IMR-90 (cell line): ENCODE measurements around the gene TEAD4. TPM values are rescaled to one million over a fixed set of nuclear protein-coding genes. Genes with fewer than 3 reads are reported as not detected.
A peak's percentile ranks its signal among the peaks of the same experiment; 100 is the strongest.

Experiments used
- ATAC-seq: fragments of 200-7000 bp; cut with Tn5 transposase; 2 replicates; pipeline ENCODE4 v1.9.1; 2020; ENCODE audit warnings: low read depth, mild to moderate bottlenecking, moderate library complexity
- BruUV-seq: library from RNA; stranded (reverse); fragments of 400-500 nt; replicated peaks from 2 replicates; lab custom pipeline; 2021; lab: Mats Ljungman, UMichigan
- CTCF ChIA-PET: fragments of 300-600 bp; formaldehyde crosslinking; extraction: SDS; loops from one replicate; lab custom pipeline; 2021; ENCODE audit warnings: antibody characterized with exemption; lab: Yijun Ruan, JAX
- POLR2A ChIA-PET: fragments of 300-600 bp; sonication (Branson Sonifier 250); formaldehyde crosslinking; loops from one replicate; lab custom pipeline; 2022; ENCODE audit warnings: antibody characterized with exemption; ENCODE audit not compliant: unreplicated experiment; lab: Charles Lee
- DNase-seq: peaks from one replicate; pipeline ENCODE4 v3.0.0; 2013
- H2AFZ ChIP-seq: replicated peaks from 2 replicates; pipeline ENCODE3; 2013; ENCODE audit warnings: low read length, mild to moderate bottlenecking; ENCODE audit not compliant: poor library complexity
- H2AK5ac ChIP-seq: 2 replicates; pipeline ENCODE4 v1.6.1; 2013; ENCODE audit warnings: low read depth, low read length, inconsistent platforms
- H2AK9ac ChIP-seq: replicated peaks from 2 replicates; pipeline ENCODE3; 2013; ENCODE audit warnings: mild to moderate bottlenecking, low read depth, low read length, moderate library complexity; ENCODE audit not compliant: poor library complexity
- H2BK120ac ChIP-seq: 2 replicates; pipeline ENCODE4 v1.6.1; 2013; ENCODE audit warnings: low read depth, low read length, inconsistent platforms
- H2BK15ac ChIP-seq: 3 replicates; pipeline ENCODE4 v1.6.1; 2013; ENCODE audit warnings: low read depth, low read length, inconsistent platforms
- H2BK20ac ChIP-seq: 2 replicates; pipeline ENCODE4 v1.6.1; 2013; ENCODE audit warnings: low read depth, mild to moderate bottlenecking, inconsistent platforms, low read length, moderate library complexity
- H2BK5ac ChIP-seq: 2 replicates; pipeline ENCODE4 v1.6.1; 2013; ENCODE audit warnings: mild to moderate bottlenecking, low read depth, low read length, inconsistent platforms; ENCODE audit not compliant: poor library complexity, severe bottlenecking
- H3K14ac ChIP-seq: replicated peaks from 2 replicates; pipeline ENCODE4 v1.6.1; 2013; ENCODE audit warnings: low read depth, low read length, inconsistent platforms
- H3K18ac ChIP-seq: 2 replicates; pipeline ENCODE4 v1.6.1; 2013; ENCODE audit warnings: low read depth, low read length, control low read depth
- H3K23ac ChIP-seq: 2 replicates; pipeline ENCODE4 v1.6.1; 2013; ENCODE audit warnings: low read depth, low read length, inconsistent platforms
- H3K27ac ChIP-seq: 2 replicates; pipeline ENCODE4 v1.5.1; 2013; ENCODE audit warnings: mild to moderate bottlenecking, control low read depth, low read length; ENCODE audit not compliant: insufficient read depth
- H3K27me3 ChIP-seq: 2 replicates; pipeline ENCODE4 v1.6.1; 2013; ENCODE audit warnings: low read length; ENCODE audit not compliant: control insufficient read depth, insufficient read depth
- H3K36me3 ChIP-seq: 2 replicates; pipeline ENCODE4 v1.6.1; 2013; ENCODE audit warnings: low read length, mixed read lengths; ENCODE audit not compliant: control insufficient read depth, insufficient read depth
- H3K4ac ChIP-seq: 2 replicates; pipeline ENCODE4 v1.6.1; 2013; ENCODE audit warnings: low read depth, low read length, inconsistent platforms
- H3K4me1 ChIP-seq: 2 replicates; pipeline ENCODE4 v1.6.1; 2013; ENCODE audit warnings: low read length, mixed read lengths; ENCODE audit not compliant: control insufficient read depth, insufficient read depth
- H3K4me2 ChIP-seq: 2 replicates; pipeline ENCODE4 v1.6.1; 2013; ENCODE audit warnings: low read depth, mild to moderate bottlenecking, control low read depth, low read length, moderate library complexity
- H3K4me3 ChIP-seq: 2 replicates; pipeline ENCODE4 v1.5.1; 2013; ENCODE audit warnings: low read depth, mild to moderate bottlenecking, control low read depth, low read length, moderate library complexity; ENCODE audit not compliant: insufficient read depth
- H3K56ac ChIP-seq: 2 replicates; pipeline ENCODE4 v1.6.1; 2013; ENCODE audit warnings: low read length, inconsistent platforms; ENCODE audit not compliant: insufficient read depth; ENCODE audit errors: extremely low read depth
- H3K79me1 ChIP-seq, 2 experiments: 2 replicates each; pipeline ENCODE4 v1.6.1; 2013; ENCODE audit warnings: low read length in 2 of 2, inconsistent platforms in 1 of 2, low read depth in 1 of 2
- H3K9ac ChIP-seq: 2 replicates; pipeline ENCODE4 v1.6.1; 2013; ENCODE audit warnings: low read depth, low read length, control low read depth
- H3K9me1 ChIP-seq: 2 replicates; pipeline ENCODE4 v1.6.1; 2013; ENCODE audit warnings: low read length, inconsistent platforms; ENCODE audit not compliant: insufficient read depth
- H3K9me3 ChIP-seq: 2 replicates; pipeline ENCODE4 v1.6.1; 2013; ENCODE audit warnings: low read length; ENCODE audit not compliant: control insufficient read depth, insufficient read depth
- H4K20me1 ChIP-seq: 2 replicates; pipeline ENCODE4 v1.6.1; 2013; ENCODE audit warnings: low read length, inconsistent platforms; ENCODE audit not compliant: insufficient read depth
- H4K5ac ChIP-seq: 2 replicates; pipeline ENCODE4 v1.6.1; 2013; ENCODE audit warnings: mild to moderate bottlenecking, low read depth, low read length, control low read depth
- H4K8ac ChIP-seq, 2 experiments: 2 replicates each; pipeline ENCODE4 v1.6.1; 2013; ENCODE audit warnings: low read depth in 2 of 2, low read length in 2 of 2, control low read depth in 1 of 2, inconsistent platforms in 1 of 2
- H4K91ac ChIP-seq: 2 replicates; pipeline ENCODE4 v1.6.1; 2013; ENCODE audit warnings: low read depth, low read length, inconsistent platforms; ENCODE audit not compliant: insufficient read depth
- BHLHE40 ChIP-seq: fragments of 150-350 bp; IDR thresholded peaks from 2 replicates; pipeline ENCODE4 v1.6.1; 2016; ENCODE audit warnings: mild to moderate bottlenecking, low read depth, low read length
- CTCF ChIP-seq: conservative IDR thresholded peaks from 2 replicates; pipeline ENCODE4 v1.5.1; 2012; ENCODE audit warnings: mild to moderate bottlenecking, low read depth, low read length, improper control_type of control experiment
- ELK1 ChIP-seq: fragments of 150-350 bp; IDR thresholded peaks from 2 replicates; pipeline ENCODE4 v1.6.1; 2016; ENCODE audit warnings: low read depth, mild to moderate bottlenecking, low read length, moderate library complexity, borderline replicate concordance
- MAFK ChIP-seq: IDR thresholded peaks from 2 replicates; pipeline ENCODE4 v1.6.1; 2012; ENCODE audit warnings: low read depth, low read length, improper control_type of control experiment
- MAZ ChIP-seq: IDR thresholded peaks from 2 replicates; pipeline ENCODE4 v1.6.1; 2012; ENCODE audit warnings: low read depth, mild to moderate bottlenecking, low read length, improper control_type of control experiment, moderate library complexity, borderline replicate concordance
- MXI1 ChIP-seq: IDR thresholded peaks from 2 replicates; pipeline ENCODE4 v1.6.1; 2012; ENCODE audit warnings: low read depth, mild to moderate bottlenecking, low read length, moderate library complexity, borderline replicate concordance
- NFE2L2 ChIP-seq: fragments of 150-350 bp; IDR thresholded peaks from 2 replicates; pipeline ENCODE4 v1.6.1; 2016; ENCODE audit warnings: low read depth, mild to moderate bottlenecking, low read length
- RAD21 ChIP-seq: IDR thresholded peaks from 2 replicates; pipeline ENCODE4 v1.6.1; 2012; ENCODE audit warnings: low read length, improper control_type of control experiment
- RFX5 ChIP-seq: IDR thresholded peaks from 2 replicates; pipeline ENCODE4 v1.8.0; 2012; ENCODE audit warnings: low read depth, mild to moderate bottlenecking, low read length, moderate library complexity
- USF2 ChIP-seq: fragments of 150-350 bp; IDR thresholded peaks from 2 replicates; pipeline ENCODE4 v1.6.1; 2017; ENCODE audit warnings: mild to moderate bottlenecking, antibody characterized with exemption, low read length, low read depth
- WGBS, 2 experiments: methylation state at CpG; one replicate each; pipeline versions ENCODE4 v1.1.5 to v1.1.7; 2013; ENCODE audit warnings: missing lambda C conversion rate in 2 of 2; ENCODE audit not compliant: insufficient read length in 1 of 2; ENCODE audit errors: extremely low coverage in 2 of 2; 5-methylcytosine and 5-hydroxymethylcytosine counted together
- dilution Hi-C: fragments of 300-500 bp; cut with HindIII; formaldehyde crosslinking; loops from one replicate; pipeline ENCODE4 v1.14.3; 2018; ENCODE audit warnings: low sequenced_read_pairs; ENCODE audit not compliant: unreplicated experiment
- in situ Hi-C: fragments of 300-500 bp; cut with MboI; formaldehyde crosslinking; loops from 3 replicates; pipeline ENCODE4 v1.14.3; 2019; ENCODE audit warnings: low sequenced_read_pairs, inconsistent platforms, mixed read lengths
- intact Hi-C: fragments of 100-400 bp; cut with micrococcal nuclease; formaldehyde crosslinking; loops from 2 replicates; pipeline ENCODE4 v1.10.0; 2022
- polyA plus RNA-seq, 3 experiments: library from polyadenylated mRNA; depleted of rRNA; stranded (reverse); fragments of >200 nt; gene quantifications; 2 replicates each; pipeline ENCODE4 v1.2.3, GENCODE V29; 2012; ENCODE audit warnings: low replicate concordance in 1 of 3
- total RNA-seq: library from RNA; depleted of rRNA; stranded (reverse); fragments of >200 nt; gene quantifications from 2 replicates; pipeline ENCODE4 v1.2.3, GENCODE V29; 2012

TEAD4 gene
- total and polyA plus RNA-seq, 2 of the 4 experiments (the other 2 are of a cell fraction): 8.8 to 24.9 TPM

DNA sequence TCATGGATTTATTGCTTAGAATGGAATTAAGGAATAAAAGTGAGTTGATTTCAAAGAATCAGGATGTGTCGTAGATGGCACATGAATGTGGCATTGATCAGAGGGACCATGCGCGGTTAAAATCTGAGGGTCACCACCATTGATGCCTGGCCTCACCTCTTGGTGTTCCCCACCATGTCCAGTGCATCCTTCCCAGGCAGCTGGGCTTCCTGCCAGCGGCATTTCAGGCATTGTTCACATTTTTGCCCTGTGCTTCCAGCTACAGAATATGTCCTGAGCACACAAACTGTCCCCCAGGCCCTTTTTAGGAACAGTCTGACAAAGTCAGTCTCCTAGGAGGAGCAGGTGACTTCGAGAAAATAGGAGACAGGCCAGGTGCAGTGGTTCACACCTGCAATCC, 76.0 kb downstream of the TEAD4 start:
- in situ Hi-C loops: loop anchor here (10.0 kb wide), 1 partner anchor 180 kb away; the partner anchor contains the start of gene TEX52
- Histone ChIP-seq H2BK15ac (no peak overlapping the region), H3K27ac (no peak overlapping the region), H3K56ac (no peak overlapping the region), H2BK5ac (no peak overlapping the region), H2BK120ac (no peak overlapping the region), H3K9me1 (no peaks in the 10 kb centered on the region), H3K9me3 (no peaks in the 10 kb centered on the region), H3K79me1 (no peaks in the 10 kb centered on the region; a peak in 1 of 4 replicates), H3K4me3 (no peak overlapping the region), H3K36me3 (peaks cover 17% of the 10 kb centered on the region), H4K91ac (no peak overlapping the region), H4K20me1 (no peaks in the 10 kb centered on the region), H3K23ac (no peak overlapping the region), H3K4ac (no peak overlapping the region), H2AK9ac (no peak overlapping the region), H3K18ac (no peak overlapping the region), H4K8ac (no peak overlapping the region), H2AFZ (no peak overlapping the region), H3K4me2 (no peak overlapping the region), H2AK5ac (no peak overlapping the region), H3K27me3 (no peaks in the 10 kb centered on the region), H2BK20ac (no peak overlapping the region), H3K14ac (no peak overlapping the region), H4K5ac (no peak overlapping the region), H3K9ac (no peak overlapping the region), H3K4me1 (peaks cover 3% of the 10 kb centered on the region; the same call in 1 of the 2 replicates)
- intact Hi-C loops: loop anchor here (2.0 kb wide), 3 partner anchors 76 to 296 kb away; partner anchors contain the start of gene TEAD4
- ATAC-seq (peak; percentile 27; the same call in 1 of the 2 replicates), DNase-seq (peak; percentile 25)
- dilution Hi-C loops: no loop called here
- WGBS, 2 experiments: 96% methylated on average over 3 of the region's 5 CpGs; no CpG with 5 or more reads in 1 of the 2 experiments
- ChIA-PET CTCF (no interaction called here), POLR2A (no interaction called here)
- no TSS peak for BruUV-seq
- TF ChIP-seq MAFK (no peak), MAZ (no peak), RFX5 (no peak), CTCF (no peak), RAD21 (no peak), MXI1 (no peak), ELK1 (no peak), USF2 (no peak), NFE2L2 (no peak), BHLHE40 (no peak)
